Activated T-helper 2 cell treated with anti-CD3 and anti-CD28 coated beads, Interferon-gamma antibody, Interleukin-2, Interleukin-4, amounts not matched to agents 10 μg/mL and 5 μg/mL and 100 μg/mL, durations not matched to agents 14 hours and 24 hours and 36 hours (primary cell): ENCODE results near the gene TXNL1. TPM values are rescaled to one million over a fixed set of nuclear protein-coding genes. Genes with fewer than 3 reads are reported as not detected.
"Not testable (repeated sequence)": the region's sequence is repeated elsewhere in the genome, so short reads cannot be mapped to it uniquely, and the experiment has no call there.

ENCODE experiments used
- DNase-seq: peaks from one replicate; pipeline ENCODE4 v3.0.0; 2021; ENCODE audit warnings: low spot score
- H3K27ac Mint-ChIP-seq: one replicate; pipeline ENCODE4 v1.8.0; 2021; ENCODE audit warnings: mixed read lengths
- H3K27me3 Mint-ChIP-seq: one replicate; pipeline ENCODE4 v1.8.0; 2021; ENCODE audit warnings: low read depth, mixed read lengths
- H3K36me3 Mint-ChIP-seq: one replicate; pipeline ENCODE4 v1.8.0; 2021; ENCODE audit warnings: low read depth, mixed read lengths
- H3K4me1 Mint-ChIP-seq: one replicate; pipeline ENCODE4 v1.8.0; 2021; ENCODE audit warnings: low read depth, mixed read lengths
- H3K4me3 Mint-ChIP-seq: one replicate; pipeline ENCODE4 v1.8.0; 2021; ENCODE audit warnings: low read depth, mild to moderate bottlenecking, moderate library complexity, mixed read lengths
- H3K9me3 Mint-ChIP-seq: one replicate; pipeline ENCODE4 v1.8.0; 2021; ENCODE audit warnings: mixed read lengths
- intact Hi-C: fragments of 100-400 bp; cut with micrococcal nuclease; formaldehyde crosslinking; loops from one replicate; pipeline ENCODE4 v1.15.1; 2023
- total RNA-seq: library from RNA; stranded (reverse); gene quantifications from 2 replicates; pipeline ENCODE4 v1.2.3, GENCODE V29; 2022

The TXNL1 gene
- total RNA-seq, 1 donor from 2014 or later = 96.3 TPM

DNA sequence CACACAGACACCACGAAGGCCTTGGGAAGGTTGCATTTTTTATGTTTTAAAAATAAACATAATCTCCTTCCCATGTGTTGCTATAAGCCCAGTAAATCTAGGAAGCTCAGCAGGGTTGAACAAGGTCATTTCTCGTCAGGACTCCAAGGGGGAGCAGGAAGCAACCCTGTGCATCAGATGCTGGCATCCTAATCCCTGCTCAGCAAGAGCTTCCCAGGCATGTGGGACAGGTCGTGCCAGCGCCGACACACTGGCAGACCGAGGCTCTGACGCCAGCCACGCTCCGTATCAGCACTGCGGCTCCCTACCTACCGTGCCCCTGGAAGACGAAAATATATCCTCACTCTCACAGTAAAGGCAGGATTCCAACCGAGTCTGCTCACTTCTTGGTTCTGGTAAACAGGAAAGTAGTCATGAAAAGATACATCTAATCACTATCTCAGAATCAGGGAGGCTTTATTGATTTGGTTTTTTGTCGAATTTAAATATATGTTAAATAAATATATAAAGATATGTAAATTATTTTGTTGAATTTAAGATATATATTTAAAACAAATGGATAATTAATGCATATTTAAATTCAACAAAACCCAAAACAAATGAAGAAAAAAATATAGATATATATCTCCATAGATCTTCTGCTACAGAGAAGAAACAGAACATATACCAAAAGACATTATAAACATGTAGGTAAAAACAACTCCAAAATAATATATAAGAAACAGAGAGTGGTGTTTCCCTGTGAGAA lies 61.4 kb downstream of the TXNL1 start:
- Mint-ChIP-seq H3K27me3 (peaks cover 9% of the 10 kb centered on the region), H3K4me1 (peaks cover 6% of the 10 kb centered on the region), H3K4me3 (no peak overlapping the region), H3K36me3 (no peaks in the 10 kb centered on the region), H3K9me3 (no peaks in the 10 kb centered on the region), H3K27ac (no peak overlapping the region)
- DNase-seq = no peak
- intact Hi-C loops = loop anchor here (1.0 to 5.0 kb wide), 3 partner anchors 800 to 1345 kb away; no protein-coding TSS in a partner anchor

DNA sequence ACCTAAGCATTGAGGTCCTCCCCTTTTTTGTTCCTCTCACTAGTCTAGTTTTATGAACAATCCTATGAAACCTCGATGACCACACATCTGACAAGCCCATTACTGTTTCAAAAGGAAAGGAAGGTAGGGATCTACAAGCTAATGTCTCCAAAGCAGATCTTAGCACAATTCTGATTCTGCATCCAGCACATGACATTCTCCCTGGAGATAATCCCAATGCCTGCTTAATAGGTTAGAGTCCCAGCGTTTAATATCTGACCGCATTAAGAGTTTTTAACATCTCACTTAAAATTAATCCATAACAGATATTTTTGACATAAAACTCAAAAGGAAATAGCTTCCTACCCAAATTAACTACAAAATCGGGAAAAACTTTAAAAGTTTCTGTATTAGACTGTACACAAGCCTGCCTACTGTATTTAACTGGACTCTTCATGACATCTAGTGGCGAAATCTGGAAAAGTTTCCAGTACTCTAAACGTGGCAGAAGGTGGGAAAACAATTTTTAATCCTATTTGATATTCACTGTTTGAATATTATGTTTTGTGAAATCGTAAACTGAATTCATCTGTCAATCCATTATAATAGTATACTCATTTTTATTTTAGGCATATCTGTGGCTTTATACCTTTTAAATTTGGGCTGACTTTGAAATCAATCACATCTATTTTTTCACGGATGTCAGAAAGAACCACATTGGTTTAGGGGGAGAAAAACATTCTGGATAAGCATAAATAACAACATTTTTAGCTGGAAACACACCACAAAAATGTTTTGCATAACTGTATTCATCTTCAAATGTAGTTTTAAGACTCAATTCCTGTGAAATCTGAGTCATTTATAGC lies 62.4 kb downstream of the TXNL1 start:
- H3K36me3 Mint-ChIP-seq = no peaks in the 10 kb centered on the region
- peaks cover 9% of the 10 kb centered on the region for H3K27me3 Mint-ChIP-seq
- intact Hi-C loops = loop anchor here (1.0 to 5.0 kb wide), 3 partner anchors 799 to 1344 kb away; no protein-coding TSS in a partner anchor
- no peak for DNase-seq
- no peak overlapping the region for H3K4me3 Mint-ChIP-seq
- H3K9me3 Mint-ChIP-seq = no peaks in the 10 kb centered on the region
- H3K27ac Mint-ChIP-seq = no peak overlapping the region
- H3K4me1 Mint-ChIP-seq = peaks cover 6% of the 10 kb centered on the region

- H3K36me3 Mint-ChIP-seq = no peaks in the 10 kb centered on the region
- peaks cover 6% of the 10 kb centered on the region for H3K4me1 Mint-ChIP-seq
- intact Hi-C loops = loop anchor here (5.0 kb wide), 2 partner anchors 798 to 1343 kb away; no protein-coding TSS in a partner anchor
- peaks cover 7% of the 10 kb centered on the region for H3K27me3 Mint-ChIP-seq
- H3K4me3 Mint-ChIP-seq = no peak overlapping the region
- DNase-seq = no peak
- H3K9me3 Mint-ChIP-seq = no peaks in the 10 kb centered on the region
- no peak overlapping the region for H3K27ac Mint-ChIP-seq
Observed at GRCh38 chr18:56574861-56575260, 63.5 kb downstream of the TXNL1 start.

DNA sequence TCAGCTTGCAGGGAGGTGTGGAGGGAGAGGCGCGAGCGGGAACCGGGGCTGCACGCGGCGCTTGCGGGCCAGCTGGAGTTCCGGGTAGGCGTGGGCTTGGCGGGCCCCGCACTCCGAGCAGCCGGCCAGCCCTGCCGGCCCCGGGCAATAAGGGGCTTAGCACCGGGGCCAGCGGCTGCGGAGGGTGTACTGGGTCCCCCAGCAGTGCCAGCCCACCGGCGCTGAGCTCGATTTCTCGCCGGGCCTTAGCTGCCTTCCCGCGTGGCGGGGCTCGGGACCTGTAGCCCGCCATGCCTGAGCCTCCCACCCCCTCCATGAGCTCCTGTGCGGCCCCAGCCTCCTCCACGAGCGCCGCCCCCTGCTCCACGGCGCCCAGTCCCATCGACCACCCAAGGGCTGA lies 66.1 kb downstream of the TXNL1 start:
- H3K9me3 Mint-ChIP-seq, H3K36me3 Mint-ChIP-seq, H3K4me3 Mint-ChIP-seq, H3K27ac Mint-ChIP-seq, intact Hi-C loops, H3K4me1 Mint-ChIP-seq, DNase-seq, H3K27me3 Mint-ChIP-seq: not testable (repeated sequence)

DNA sequence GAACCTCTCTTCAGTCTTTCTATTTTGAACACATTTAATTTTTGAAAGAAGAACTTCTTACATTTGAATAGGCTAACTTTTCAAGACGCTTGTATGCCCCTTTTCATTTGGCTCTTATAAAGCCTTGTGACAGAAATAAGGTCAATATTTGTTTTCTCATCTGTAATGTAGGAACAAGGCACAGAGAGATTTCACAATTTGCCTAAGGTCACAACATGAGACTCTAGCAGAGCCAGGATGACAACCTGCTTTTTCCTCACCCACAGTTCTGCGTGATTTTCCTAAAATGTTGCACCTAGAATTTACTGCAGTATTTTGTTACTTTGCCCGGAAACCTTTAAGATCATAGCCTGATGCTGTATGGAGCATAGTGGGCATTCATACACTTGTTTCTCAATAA lies 67.4 kb downstream of the TXNL1 start:
- Mint-ChIP-seq H3K4me3 (no peak overlapping the region), H3K4me1 (peaks cover 3% of the 10 kb centered on the region), H3K27me3 (peaks cover 3% of the 10 kb centered on the region), H3K27ac (no peak overlapping the region), H3K36me3 (no peaks in the 10 kb centered on the region), H3K9me3 (no peaks in the 10 kb centered on the region)
- no peak for DNase-seq
- intact Hi-C loops = no loop called here

GRCh38 chr18:56569416-56569815 lies 69.0 kb downstream of the TXNL1 start:
- Mint-ChIP-seq H3K9me3 (no peaks in the 10 kb centered on the region), H3K36me3 (no peaks in the 10 kb centered on the region), H3K27ac (no peak overlapping the region), H3K4me3 (no peak overlapping the region), H3K27me3 (peaks cover 3% of the 10 kb centered on the region), H3K4me1 (no peaks in the 10 kb centered on the region)
- intact Hi-C loops = no loop called here
- no peak for DNase-seq

DNA sequence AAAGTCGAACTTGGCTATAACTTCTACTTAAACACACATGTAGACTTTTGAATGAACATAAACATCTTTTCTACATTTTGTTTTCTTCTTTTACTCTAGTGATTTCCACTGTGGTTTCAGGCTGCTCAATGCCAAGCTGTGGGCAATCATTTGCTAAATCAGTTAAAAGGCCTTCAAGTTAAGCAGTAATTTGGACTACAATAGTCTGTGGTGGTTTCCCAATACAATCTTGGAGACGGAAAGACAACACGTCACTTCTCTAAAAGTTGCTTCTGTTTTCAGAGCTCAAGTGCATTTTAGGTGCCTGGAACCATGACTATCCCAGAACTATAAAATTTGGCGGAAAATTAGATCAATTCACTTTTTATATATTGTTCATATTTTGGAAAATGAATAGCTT lies 69.4 kb downstream of the TXNL1 start:
- intact Hi-C loops = no loop called here
- Mint-ChIP-seq H3K4me1 (no peaks in the 10 kb centered on the region), H3K36me3 (no peaks in the 10 kb centered on the region), H3K27me3 (peaks cover 3% of the 10 kb centered on the region), H3K27ac (no peak overlapping the region), H3K4me3 (no peak overlapping the region), H3K9me3 (no peaks in the 10 kb centered on the region)
- no peak for DNase-seq

- intact Hi-C loops = no loop called here
- no peaks in the 10 kb centered on the region for H3K9me3 Mint-ChIP-seq
- H3K27ac Mint-ChIP-seq = no peak overlapping the region
- H3K27me3 Mint-ChIP-seq = peaks cover 3% of the 10 kb centered on the region
- no peaks in the 10 kb centered on the region for H3K36me3 Mint-ChIP-seq
- no peaks in the 10 kb centered on the region for H3K4me1 Mint-ChIP-seq
- H3K4me3 Mint-ChIP-seq = no peak overlapping the region
- no peak for DNase-seq
Observed at GRCh38 chr18:56565551-56566345, 72.6 kb downstream of the TXNL1 start.

GRCh38 chr18:56565046-56565445 lies 73.3 kb downstream of the TXNL1 start:
- Mint-ChIP-seq H3K4me1 (no peaks in the 10 kb centered on the region), H3K27ac (no peak overlapping the region), H3K27me3 (peaks cover 3% of the 10 kb centered on the region), H3K4me3 (no peak overlapping the region), H3K9me3 (no peaks in the 10 kb centered on the region), H3K36me3 (no peaks in the 10 kb centered on the region)
- intact Hi-C loops = no loop called here
- DNase-seq = no peak

DNA sequence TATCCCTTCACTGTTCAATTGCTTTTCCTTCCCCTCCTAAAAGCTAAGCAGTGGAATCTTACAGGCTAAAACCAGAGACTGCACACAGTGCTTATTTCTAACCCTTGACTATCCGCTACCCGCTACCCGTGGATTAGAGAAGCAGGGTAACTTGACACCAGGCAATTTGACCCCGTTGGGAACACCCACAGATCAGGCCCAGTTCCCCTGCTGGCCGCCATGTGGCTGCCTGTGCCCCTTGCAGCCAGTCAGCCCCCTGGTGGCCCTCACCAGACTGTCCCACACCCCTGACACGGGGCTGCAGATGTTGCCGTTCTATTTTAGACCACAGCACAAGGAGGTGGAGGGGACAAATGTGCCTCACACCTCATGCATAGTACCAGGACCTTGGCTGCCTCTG lies 74.8 kb downstream of the TXNL1 start:
- Mint-ChIP-seq H3K4me3 (no peak overlapping the region), H3K9me3 (no peaks in the 10 kb centered on the region)
- intact Hi-C loops = no loop called here

DNA sequence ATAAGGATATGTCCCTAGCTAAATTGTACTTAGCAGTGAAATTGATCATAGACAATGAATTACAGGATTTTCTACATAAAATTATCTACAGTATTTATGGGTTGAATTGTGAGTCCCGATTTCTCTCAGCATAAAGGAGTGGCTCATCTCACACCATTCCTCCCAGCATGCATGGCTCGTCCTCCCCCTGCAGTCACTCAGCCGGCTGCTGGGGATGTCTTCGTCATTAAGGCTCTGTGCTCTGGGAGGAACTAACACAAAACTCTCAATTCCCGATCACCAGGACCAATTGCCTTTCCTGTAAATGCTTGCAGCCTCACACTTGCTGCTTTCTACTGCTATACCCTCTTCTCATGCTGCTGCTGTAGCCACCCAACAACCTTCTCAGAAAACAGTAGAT lies 75.9 kb downstream of the TXNL1 start:
- intact Hi-C loops = no loop called here
- H3K36me3 Mint-ChIP-seq = no peaks in the 10 kb centered on the region

More for the DNA sequence above, 74.8 kb downstream of the TXNL1 start:
- no peaks in the 10 kb centered on the region for H3K27me3 Mint-ChIP-seq
- H3K36me3 Mint-ChIP-seq = no peaks in the 10 kb centered on the region
- H3K27ac Mint-ChIP-seq = no peak overlapping the region
- no peaks in the 10 kb centered on the region for H3K4me1 Mint-ChIP-seq
- DNase-seq = no peak

DNA sequence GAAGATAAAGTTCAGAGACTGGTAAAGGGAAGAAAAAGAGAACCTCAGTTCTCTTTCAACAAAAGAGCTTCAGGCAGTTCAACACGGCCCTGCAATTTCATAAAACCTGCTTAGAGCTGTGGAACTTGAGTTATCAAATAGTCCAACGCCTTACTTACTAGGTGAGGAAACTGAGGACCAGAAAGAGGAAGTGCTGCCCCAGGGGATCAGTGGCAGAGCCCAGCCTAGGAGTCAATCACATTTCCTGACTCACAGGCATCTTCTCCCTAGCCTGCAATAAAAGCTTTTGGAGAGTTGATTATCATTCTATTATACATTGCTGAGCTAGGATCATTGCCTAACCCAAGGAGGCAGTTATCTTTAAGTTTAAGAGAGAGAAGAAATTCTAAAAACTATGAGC lies 77.4 kb downstream of the TXNL1 start:
- Mint-ChIP-seq H3K27me3 (no peaks in the 10 kb centered on the region), H3K36me3 (no peaks in the 10 kb centered on the region), H3K27ac (no peak overlapping the region), H3K4me1 (no peaks in the 10 kb centered on the region), H3K4me3 (no peak overlapping the region), H3K9me3 (no peaks in the 10 kb centered on the region)
- DNase-seq = no peak
- intact Hi-C loops = no loop called here

More for the DNA sequence above, 75.9 kb downstream of the TXNL1 start:
- Mint-ChIP-seq H3K27ac (no peak overlapping the region), H3K9me3 (no peaks in the 10 kb centered on the region), H3K4me3 (no peak overlapping the region), H3K4me1 (no peaks in the 10 kb centered on the region), H3K27me3 (no peaks in the 10 kb centered on the region)
- no peak for DNase-seq
